GM21576 (cell line): ENCODE data around the gene TRIM49D2.
"Not testable (repeated sequence)": the region's sequence is repeated elsewhere in the genome, so short reads cannot be mapped to it uniquely, and the experiment has no call there.

Source experiments
- ATAC-seq: cut with Tn5 transposase; IDR thresholded peaks from one replicate; pipeline ENCODE4 v1.9.1; 2021; ENCODE audit warnings: mild to moderate bottlenecking, moderate library complexity; ENCODE audit not compliant: unreplicated experiment

TRIM49D2 gene

DNA sequence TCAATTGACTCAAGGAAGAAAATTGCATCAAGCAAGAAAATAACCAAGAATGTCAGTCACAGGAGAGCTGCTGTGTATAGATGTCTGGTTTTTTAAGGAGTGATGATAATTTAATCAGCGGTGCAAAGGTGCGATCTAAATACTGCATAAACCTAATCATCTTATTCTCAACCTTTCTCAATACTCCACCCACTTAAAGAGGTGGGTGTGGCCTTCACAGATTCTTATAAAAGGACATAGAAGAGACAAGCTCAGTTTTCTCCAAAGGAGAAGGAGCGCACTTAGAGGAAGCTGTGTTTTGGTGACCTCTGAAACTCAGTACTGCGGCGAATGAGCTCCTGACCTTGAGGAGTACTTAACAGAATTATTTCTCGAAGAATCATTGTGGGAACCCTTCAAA lies at the start of gene TRIM49D2:
TSS of gene TRIM49D2 (plus strand) at position 301 of the 400 bp plus-strand sequence. CDS start 2,698 bp downstream, outside the sequence.
- not testable (repeated sequence) for ATAC-seq

- not testable (repeated sequence) for ATAC-seq
Measured at GRCh38 chr11:89877511-89877910, 46.4 kb upstream of the TRIM49D2 start.

GRCh38 chr11:89893245-89893644 lies 30.6 kb upstream of the TRIM49D2 start:
- not testable (repeated sequence) for ATAC-seq

DNA sequence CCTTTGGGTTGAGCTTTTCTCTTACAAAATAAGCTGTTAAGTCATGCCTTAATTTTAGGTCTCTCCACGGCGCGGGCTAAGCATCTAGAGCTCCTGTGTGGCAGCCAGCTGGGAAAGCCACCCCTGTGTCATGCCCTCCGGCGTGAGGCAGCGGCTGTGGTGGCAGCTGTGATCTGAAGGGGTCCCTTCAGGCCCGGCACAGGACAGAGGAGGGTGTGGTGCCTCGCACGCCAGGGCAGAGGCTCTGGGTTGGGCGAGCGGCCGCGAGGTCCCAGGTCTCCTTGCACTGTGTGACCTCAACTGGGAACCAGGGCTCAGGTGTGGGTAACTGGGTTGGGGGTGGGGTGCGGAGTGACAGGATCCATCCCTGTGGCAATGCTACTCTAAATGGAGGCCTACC lies 23.1 kb upstream of the TRIM49D2 start:
- ATAC-seq = not testable (repeated sequence)

DNA sequence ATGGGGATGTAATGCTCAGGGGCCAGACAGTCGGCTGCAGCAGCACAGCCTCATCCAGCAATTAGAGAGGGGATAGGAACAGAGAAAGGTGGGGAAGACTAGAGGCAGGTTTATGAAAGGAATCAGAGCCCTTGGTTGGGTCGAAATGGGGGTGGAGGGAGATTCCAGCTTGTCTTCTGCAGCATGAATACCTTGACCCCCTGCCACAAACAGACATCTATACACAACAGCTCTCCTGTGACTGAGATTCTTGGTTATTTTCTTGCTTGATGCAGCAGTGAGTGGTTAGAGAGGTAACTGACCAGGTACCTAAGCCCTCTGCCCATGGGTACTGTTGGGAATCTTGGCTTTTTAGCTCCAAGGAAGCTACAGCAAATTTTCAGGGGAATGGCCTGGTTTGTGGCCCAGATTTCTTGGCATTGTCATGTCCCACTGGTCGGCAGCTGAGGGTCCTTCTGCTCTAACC lies 1.6 kb upstream of the TRIM49D2 start, which contains the start of gene TRIM49D1:
TSS of gene TRIM49D1 (minus strand) at position 51 of the 466 bp plus-strand sequence. CDS start 4,535 bp downstream, outside the sequence.
- ATAC-seq = no peak

DNA sequence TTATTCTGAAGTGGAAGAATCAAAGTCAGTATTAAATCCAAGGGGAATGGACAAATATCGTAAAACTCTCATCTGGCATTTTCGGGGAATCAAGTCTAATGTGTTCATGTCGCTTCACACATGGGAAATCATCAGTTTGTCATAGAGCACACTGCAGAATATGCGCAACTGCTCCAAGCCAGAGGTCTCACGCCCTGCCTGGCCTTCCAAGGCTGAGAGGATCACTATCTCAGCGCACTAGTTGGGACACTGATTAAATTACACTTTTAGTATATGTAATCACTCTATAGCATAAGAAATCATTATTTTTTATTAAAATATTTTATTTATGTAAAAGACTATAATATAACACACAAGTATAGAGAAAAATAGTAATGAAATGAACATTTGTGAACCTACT lies 37.0 kb downstream of the TRIM49D2 start:
- not testable (repeated sequence) for ATAC-seq

GRCh38 chr11:89965737-89966136 lies 41.9 kb downstream of the TRIM49D2 start, which contains the start of gene TRIM64:
TSS of gene TRIM64 (plus strand) at chr11:89966037. CDS start at chr11:89968504, 2,467 bp downstream.
- ATAC-seq = not testable (repeated sequence)
